PFSK-1 (cell line): ENCODE data around the gene UBTF.

ENCODE experiments used
- FOXP2 ChIP-seq: optimal IDR thresholded peaks from 2 replicates; pipeline ENCODE3; 2011; ENCODE audit warnings: borderline replicate concordance, control low read depth, inconsistent platforms; ENCODE audit not compliant: insufficient read depth; ENCODE audit errors: extremely low read length, extremely low read depth
- POLR2AphosphoS5 ChIP-seq: IDR thresholded peaks from 2 replicates; pipeline ENCODE4 v1.6.1; 2012; ENCODE audit warnings: low read depth, mild to moderate bottlenecking, control low read depth, low read length, moderate library complexity
- SIN3A ChIP-seq: IDR thresholded peaks from 2 replicates; pipeline ENCODE4 v1.6.1; 2012; ENCODE audit warnings: mild to moderate bottlenecking, low read length, moderate library complexity, borderline replicate concordance; ENCODE audit not compliant: insufficient read depth

- TF ChIP-seq POLR2AphosphoS5 = no peak
- no peak for TF ChIP-seq SIN3A
- no peak for TF ChIP-seq FOXP2
These were observed 28.6 kb upstream of the UBTF start for GRCh38 chr17:44247876-44248736.
